Heart left ventricle (tissue), 13 donors: ENCODE measurements around the gene CBL.

Experiments
- POLR2A ChIP-seq, 2 donors: fragments of 450-650 bp; IDR thresholded peaks; one replicate each; pipeline ENCODE4 v1.6.1; 2017; ENCODE audit warnings: antibody characterized with exemption in 2 of 2, mild to moderate bottlenecking in 2 of 2, moderate library complexity in 2 of 2
- TF ChIP-seq, protein P1 (sequence below), 12 donors: fragments of 200-600 bp; sonication (generic) in 4 of 12; IDR thresholded peaks; one replicate each; pipeline versions ENCODE4 v1.5.0 to v1.8.0; 2018 to 2022; ENCODE audit warnings: antibody characterized with exemption in 12 of 12, mild to moderate bottlenecking in 5 of 12
- donor health status: ischemic (EF 13 %, LVEDD 7.1; RV severe dilation, severe dysfunction).
- donor health status: DM: no; HTN: yes; CAD: no.
- donor health status: DM: no; HTN: no; CAD: no.
- donor health status: ischemic (EF 25% LVEDD 6.9; RV normal size, moderate dysfunction).
- donor health status: ischemic (EF 25% LVEDD 5.7; RV mildly dilated, moderate dysfunction).
- donor health status: ischemic (EF 35%, LVEDD 5.7; RV mildly dilated, moderate dysfunction).
- donor health status: nonischemic (EF 11% LVEDD 7.7; RV severe dilation, severe dysfunction).
- donor health status: DM: yes; HTN: yes; CAD: no.
- donor health status: PGD.
- donor health status: ischemic (EF 29% LVEDD 5.4; RV normal size, mild dysfunction).
- donor health status: nonischemic (EF 23%, LVEDD 6.1; RV moderate dilation, normal function).

DNA sequence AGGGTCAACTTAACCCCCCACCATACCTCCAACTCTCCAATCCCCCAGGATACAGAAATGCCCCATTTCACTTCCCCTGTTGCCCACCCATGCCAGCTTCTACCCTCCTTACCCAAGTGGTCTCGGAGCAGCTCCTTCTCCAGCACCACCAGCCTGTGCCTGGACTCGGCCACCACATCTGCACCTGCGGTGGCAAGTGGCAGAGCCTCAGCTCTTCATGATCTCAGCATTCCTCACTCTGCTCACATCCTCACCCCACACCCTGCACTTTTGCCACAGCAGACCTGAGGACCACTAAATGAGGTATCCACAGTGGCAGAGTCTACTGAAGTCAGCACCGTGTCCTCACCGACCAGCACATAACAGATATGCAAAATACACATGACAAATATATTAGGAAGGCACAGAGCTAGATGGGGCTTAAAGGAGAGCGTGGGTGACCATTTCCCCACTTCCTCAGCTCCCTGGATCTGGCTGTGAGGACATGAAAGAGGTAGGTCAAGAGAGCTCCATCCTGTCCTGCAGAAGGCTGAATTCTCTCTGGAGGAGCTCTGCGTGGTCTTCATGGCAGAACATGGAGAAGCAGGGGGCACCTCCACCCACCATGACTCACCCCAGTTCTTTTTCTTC lies 11.2 kb upstream of the CBL start:
- TF ChIP-seq, protein P1, sequence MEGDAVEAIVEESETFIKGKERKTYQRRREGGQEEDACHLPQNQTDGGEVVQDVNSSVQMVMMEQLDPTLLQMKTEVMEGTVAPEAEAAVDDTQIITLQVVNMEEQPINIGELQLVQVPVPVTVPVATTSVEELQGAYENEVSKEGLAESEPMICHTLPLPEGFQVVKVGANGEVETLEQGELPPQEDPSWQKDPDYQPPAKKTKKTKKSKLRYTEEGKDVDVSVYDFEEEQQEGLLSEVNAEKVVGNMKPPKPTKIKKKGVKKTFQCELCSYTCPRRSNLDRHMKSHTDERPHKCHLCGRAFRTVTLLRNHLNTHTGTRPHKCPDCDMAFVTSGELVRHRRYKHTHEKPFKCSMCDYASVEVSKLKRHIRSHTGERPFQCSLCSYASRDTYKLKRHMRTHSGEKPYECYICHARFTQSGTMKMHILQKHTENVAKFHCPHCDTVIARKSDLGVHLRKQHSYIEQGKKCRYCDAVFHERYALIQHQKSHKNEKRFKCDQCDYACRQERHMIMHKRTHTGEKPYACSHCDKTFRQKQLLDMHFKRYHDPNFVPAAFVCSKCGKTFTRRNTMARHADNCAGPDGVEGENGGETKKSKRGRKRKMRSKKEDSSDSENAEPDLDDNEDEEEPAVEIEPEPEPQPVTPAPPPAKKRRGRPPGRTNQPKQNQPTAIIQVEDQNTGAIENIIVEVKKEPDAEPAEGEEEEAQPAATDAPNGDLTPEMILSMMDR (IDR thresholded peaks at IDR 0.05): no peak
- no peak for TF ChIP-seq POLR2A (IDR thresholded peaks at IDR 0.05)
